ENCODE data around the gene ADGRG3. TPM values are rescaled to one million over a fixed set of nuclear protein-coding genes. Genes with fewer than 3 reads are reported as not detected.
A peak's percentile ranks its signal among the peaks of the same experiment; 100 is the strongest.

Gene ADGRG3
- total and polyA plus RNA-seq, 9 of the 15 experiments (the other 6 are each of a cell fraction or from before 2014, with no cell fraction given): 0.09 to 0.52 (median 0.14) TPM; not detected in 3

DNA sequence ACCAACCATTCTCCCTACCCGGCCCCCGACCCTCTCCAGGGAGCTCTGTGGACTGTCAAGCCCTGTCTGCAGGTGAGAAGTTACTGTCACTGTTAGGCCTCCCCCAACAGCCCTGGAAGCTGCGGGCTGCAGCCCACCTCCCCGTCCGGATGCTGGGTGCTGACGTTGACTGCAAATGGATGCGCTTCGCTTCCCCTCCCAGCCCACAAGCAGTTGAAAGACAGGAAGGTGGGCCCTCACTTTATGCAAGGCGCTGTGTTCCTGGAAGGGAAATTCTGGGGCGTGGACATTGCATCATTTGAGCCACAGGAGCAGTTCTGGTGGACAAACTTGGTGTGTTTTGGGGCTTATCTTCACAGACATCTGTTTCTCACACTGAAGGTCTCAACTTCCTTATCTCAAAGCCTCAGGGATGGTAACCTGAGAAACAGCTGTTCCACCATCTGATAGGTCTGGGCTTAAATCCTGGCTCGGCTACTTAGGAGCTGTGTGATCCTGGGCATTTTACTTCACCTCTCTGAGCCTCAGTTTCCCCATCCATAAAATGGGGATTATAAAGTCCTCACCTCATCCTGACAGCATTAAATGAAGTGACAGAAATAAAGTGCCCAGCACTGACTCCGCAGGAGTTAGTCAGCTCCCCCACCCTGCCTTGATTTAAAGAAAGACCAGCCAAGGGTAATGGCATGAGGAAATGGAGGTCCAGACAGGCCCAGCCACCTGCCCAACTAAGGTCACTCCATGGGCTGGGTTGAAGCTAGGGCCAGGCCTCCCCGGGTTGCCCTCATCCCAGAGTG lies 21.9 kb downstream of the ADGRG3 start (continued):
- TF ChIP-seq IFI16 (CRISPR knock-in tag; IDR thresholded peaks at IDR 0.05) (no peak), PCBP2 (IDR thresholded peaks at IDR 0.05; ENCODE audit: low read depth, low read length, poor library complexity, severe bottlenecking) (no peak), MTA2 (IDR thresholded peaks at IDR 0.05; ENCODE audit: low read depth) (peak; percentile 99), SRF (CRISPR knock-in tag; IDR thresholded peaks at IDR 0.05) (peak in 1 of 2 experiments; percentile 92; a peak in 2 of 4 replicates), CAMTA2 (CRISPR knock-in tag; conservative IDR thresholded peaks at IDR 0.05) (no peak), FOXK1 (CRISPR knock-in tag; IDR thresholded peaks at IDR 0.05; ENCODE audit: borderline replicate concordance) (no peak), ZNF197 (CRISPR knock-in tag; IDR thresholded peaks at IDR 0.05; ENCODE audit: low read depth) (peak; percentile 96), FOXK2 (conservative IDR thresholded peaks at IDR 0.05 in 1 of 2, IDR thresholded peaks at IDR 0.05 in 1 of 2; ENCODE audit: low read depth in 2 of 2) (peak; percentile 72 to 82; a peak in 3 of 4 replicates), BRD4 (IDR thresholded peaks at IDR 0.05) (no peak; the same call in 1 of the 2 replicates), PURB (CRISPR knock-in tag; IDR thresholded peaks at IDR 0.05; ENCODE audit: low read depth) (no peak), ZFP1 (CRISPR knock-in tag; IDR thresholded peaks at IDR 0.05) (no peak), MTA1 (IDR thresholded peaks at IDR 0.05; ENCODE audit: borderline replicate concordance) (peak; percentile 95), MYC (IDR thresholded peaks at IDR 0.05; ENCODE audit: low read depth, low read length) (peak; percentile 91), MYC (CRISPR knock-in tag; IDR thresholded peaks at IDR 0.05; ENCODE audit: borderline replicate concordance, low read depth) (no peak), PHF8 (IDR thresholded peaks at IDR 0.05; ENCODE audit: borderline replicate concordance, low read length) (peak; percentile 52; the same call in 1 of the 2 replicates), KLF16 (IDR thresholded peaks at IDR 0.05) (peak; percentile 100), EHMT2 (IDR thresholded peaks at IDR 0.05) (no peak; the same call in 1 of the 2 replicates), NR1H2 (CRISPR knock-in tag; IDR thresholded peaks at IDR 0.05) (peak; percentile 74; the same call in 1 of the 2 replicates)
- TF ChIP-seq, protein P1, sequence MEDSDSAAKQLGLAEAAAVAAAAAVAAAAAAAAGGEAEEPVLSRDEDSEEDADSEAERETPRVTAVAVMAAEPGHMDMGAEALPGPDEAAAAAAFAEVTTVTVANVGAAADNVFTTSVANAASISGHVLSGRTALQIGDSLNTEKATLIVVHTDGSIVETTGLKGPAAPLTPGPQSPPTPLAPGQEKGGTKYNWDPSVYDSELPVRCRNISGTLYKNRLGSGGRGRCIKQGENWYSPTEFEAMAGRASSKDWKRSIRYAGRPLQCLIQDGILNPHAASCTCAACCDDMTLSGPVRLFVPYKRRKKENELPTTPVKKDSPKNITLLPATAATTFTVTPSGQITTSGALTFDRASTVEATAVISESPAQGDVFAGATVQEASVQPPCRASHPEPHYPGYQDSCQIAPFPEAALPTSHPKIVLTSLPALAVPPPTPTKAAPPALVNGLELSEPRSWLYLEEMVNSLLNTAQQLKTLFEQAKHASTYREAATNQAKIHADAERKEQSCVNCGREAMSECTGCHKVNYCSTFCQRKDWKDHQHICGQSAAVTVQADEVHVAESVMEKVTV (CRISPR knock-in tag; IDR thresholded peaks at IDR 0.05): no peak
- TF ChIP-seq, protein P2, sequence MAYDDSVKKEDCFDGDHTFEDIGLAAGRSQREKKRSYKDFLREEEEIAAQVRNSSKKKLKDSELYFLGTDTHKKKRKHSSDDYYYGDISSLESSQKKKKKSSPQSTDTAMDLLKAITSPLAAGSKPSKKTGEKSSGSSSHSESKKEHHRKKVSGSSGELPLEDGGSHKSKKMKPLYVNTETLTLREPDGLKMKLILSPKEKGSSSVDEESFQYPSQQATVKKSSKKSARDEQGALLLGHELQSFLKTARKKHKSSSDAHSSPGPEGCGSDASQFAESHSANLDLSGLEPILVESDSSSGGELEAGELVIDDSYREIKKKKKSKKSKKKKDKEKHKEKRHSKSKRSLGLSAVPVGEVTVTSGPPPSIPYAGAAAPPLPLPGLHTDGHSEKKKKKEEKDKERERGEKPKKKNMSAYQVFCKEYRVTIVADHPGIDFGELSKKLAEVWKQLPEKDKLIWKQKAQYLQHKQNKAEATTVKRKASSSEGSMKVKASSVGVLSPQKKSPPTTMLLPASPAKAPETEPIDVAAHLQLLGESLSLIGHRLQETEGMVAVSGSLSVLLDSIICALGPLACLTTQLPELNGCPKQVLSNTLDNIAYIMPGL (CRISPR knock-in tag; IDR thresholded peaks at IDR 0.05): peak; percentile 34; the same call in 1 of the 2 replicates
- TF ChIP-seq, protein P3, sequence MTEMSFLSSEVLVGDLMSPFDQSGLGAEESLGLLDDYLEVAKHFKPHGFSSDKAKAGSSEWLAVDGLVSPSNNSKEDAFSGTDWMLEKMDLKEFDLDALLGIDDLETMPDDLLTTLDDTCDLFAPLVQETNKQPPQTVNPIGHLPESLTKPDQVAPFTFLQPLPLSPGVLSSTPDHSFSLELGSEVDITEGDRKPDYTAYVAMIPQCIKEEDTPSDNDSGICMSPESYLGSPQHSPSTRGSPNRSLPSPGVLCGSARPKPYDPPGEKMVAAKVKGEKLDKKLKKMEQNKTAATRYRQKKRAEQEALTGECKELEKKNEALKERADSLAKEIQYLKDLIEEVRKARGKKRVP (CRISPR knock-in tag; IDR thresholded peaks at IDR 0.05): peak; percentile 97
